Neural crest cell (in vitro differentiated cells): ENCODE results near the gene BMP8A. TPM values are rescaled to one million over a fixed set of nuclear protein-coding genes. Genes with fewer than 3 reads are reported as not detected.
"Not testable (repeated sequence)": the region's sequence is repeated elsewhere in the genome, so short reads cannot be mapped to it uniquely, and the experiment has no call there.

Source experiments
- DNase-seq: peaks from one replicate; pipeline ENCODE4 v3.0.0; 2021; ENCODE audit warnings: low read depth, mixed read lengths, low spot score
- H3K27ac Mint-ChIP-seq: one replicate; pipeline ENCODE4 v1.8.0; 2021; ENCODE audit warnings: mild to moderate bottlenecking, mixed read lengths; ENCODE audit not compliant: unreplicated experiment
- H3K27me3 Mint-ChIP-seq: 2 replicates; pipeline ENCODE4 v1.8.0; 2021; ENCODE audit warnings: low read depth, mild to moderate bottlenecking, mixed read lengths
- H3K36me3 Mint-ChIP-seq: 2 replicates; pipeline ENCODE4 v1.8.0; 2021; ENCODE audit warnings: low read depth, mild to moderate bottlenecking, mixed read lengths
- H3K4me1 Mint-ChIP-seq: 2 replicates; pipeline ENCODE4 v1.8.0; 2021; ENCODE audit warnings: mixed read lengths
- H3K4me3 Mint-ChIP-seq: one replicate; pipeline ENCODE4 v1.8.0; 2021; ENCODE audit warnings: mild to moderate bottlenecking, mixed read lengths
- H3K9me3 Mint-ChIP-seq: 2 replicates; pipeline ENCODE4 v1.8.0; 2021; ENCODE audit warnings: mixed read lengths
- total RNA-seq: library from RNA; stranded (reverse); gene quantifications from 2 replicates; pipeline ENCODE4 v1.2.1, GENCODE V29; 2021
- TF ChIP-seq, protein P1 (sequence below): fragments of 200-600 bp; sonication (generic); conservative IDR thresholded peaks from 2 replicates; pipeline ENCODE4 v1.5.0; 2021; ENCODE audit warnings: antibody characterized with exemption, mild to moderate bottlenecking

BMP8A gene
- total RNA-seq, 1 donor from 2014 or later: 0.19 TPM

DNA sequence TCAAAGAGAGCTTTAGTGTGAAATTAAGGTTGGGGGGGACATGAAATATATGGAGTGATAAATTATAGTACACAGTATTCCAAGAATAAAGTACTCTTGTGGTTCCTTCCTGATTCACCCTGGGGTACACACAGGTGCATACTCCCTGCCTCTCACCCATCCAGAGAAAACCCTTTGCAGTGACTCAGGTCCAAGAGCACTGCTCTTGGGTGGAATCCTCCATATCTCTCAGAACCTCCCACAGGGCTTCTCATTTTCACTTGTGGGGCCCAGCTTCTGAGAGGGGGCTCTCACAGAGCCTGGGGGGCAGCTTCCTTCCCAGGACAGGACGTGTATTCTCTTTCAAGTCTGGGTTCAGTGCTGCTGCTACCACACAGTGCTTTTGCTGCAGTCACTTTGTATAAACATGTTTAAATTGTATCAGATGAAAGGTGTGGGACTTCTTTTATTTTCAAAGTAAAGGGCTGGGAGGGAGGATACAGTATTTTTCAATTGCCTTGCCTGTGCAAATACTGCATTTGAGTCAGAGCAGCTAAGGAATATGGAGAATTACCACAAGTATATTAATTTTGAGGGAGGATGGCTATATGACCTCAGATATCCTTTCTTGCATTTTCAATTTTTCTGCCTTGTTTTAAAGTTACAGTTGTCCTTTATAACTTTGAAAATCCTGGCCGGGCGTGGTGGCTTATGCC is 24.9 kb upstream of the BMP8A start:
- no peak overlapping the region for H3K27ac Mint-ChIP-seq
- H3K27me3 Mint-ChIP-seq: no peaks in the 10 kb centered on the region
- H3K9me3 Mint-ChIP-seq: no peaks in the 10 kb centered on the region
- TF ChIP-seq, protein P1, sequence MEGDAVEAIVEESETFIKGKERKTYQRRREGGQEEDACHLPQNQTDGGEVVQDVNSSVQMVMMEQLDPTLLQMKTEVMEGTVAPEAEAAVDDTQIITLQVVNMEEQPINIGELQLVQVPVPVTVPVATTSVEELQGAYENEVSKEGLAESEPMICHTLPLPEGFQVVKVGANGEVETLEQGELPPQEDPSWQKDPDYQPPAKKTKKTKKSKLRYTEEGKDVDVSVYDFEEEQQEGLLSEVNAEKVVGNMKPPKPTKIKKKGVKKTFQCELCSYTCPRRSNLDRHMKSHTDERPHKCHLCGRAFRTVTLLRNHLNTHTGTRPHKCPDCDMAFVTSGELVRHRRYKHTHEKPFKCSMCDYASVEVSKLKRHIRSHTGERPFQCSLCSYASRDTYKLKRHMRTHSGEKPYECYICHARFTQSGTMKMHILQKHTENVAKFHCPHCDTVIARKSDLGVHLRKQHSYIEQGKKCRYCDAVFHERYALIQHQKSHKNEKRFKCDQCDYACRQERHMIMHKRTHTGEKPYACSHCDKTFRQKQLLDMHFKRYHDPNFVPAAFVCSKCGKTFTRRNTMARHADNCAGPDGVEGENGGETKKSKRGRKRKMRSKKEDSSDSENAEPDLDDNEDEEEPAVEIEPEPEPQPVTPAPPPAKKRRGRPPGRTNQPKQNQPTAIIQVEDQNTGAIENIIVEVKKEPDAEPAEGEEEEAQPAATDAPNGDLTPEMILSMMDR: no peak
- H3K4me1 Mint-ChIP-seq: no peaks in the 10 kb centered on the region
- H3K4me3 Mint-ChIP-seq: no peak overlapping the region
- no peak for DNase-seq
- peaks cover 16% of the 10 kb centered on the region for H3K36me3 Mint-ChIP-seq

- H3K9me3 Mint-ChIP-seq, DNase-seq, H3K27ac Mint-ChIP-seq, H3K4me3 Mint-ChIP-seq, H3K27me3 Mint-ChIP-seq, H3K4me1 Mint-ChIP-seq: not testable (repeated sequence)
- H3K36me3 Mint-ChIP-seq: peaks cover 14% of the 10 kb centered on the region
These were observed 24.2 kb upstream of the BMP8A start for GRCh38 chr1:39467108-39467720.

DNA sequence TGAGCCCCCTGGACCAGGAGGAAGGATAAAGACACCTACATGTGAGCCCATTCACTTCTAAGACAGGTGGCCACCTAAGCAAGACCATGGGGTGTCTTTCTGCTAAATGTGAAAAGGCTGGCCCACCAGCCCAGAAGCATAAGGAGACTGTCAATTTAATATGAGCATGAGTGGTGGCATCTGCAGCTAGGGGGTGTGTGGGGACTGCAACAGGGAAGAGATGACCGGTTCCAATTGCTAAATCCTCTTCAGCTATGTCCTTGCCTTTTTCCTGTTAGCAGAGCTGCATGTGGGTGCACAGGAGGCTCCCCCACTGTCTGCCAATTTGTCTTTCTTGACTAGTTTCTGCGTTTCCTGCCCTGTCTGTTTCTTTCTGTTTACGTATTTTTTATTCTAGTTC is 22.3 kb upstream of the BMP8A start:
- Mint-ChIP-seq H3K4me3 (no peak overlapping the region), H3K4me1 (no peaks in the 10 kb centered on the region), H3K27ac (no peak overlapping the region), H3K36me3 (peaks cover 9% of the 10 kb centered on the region), H3K9me3 (no peaks in the 10 kb centered on the region), H3K27me3 (no peaks in the 10 kb centered on the region)
- TF ChIP-seq, protein P1: no peak
- DNase-seq: no peak

- no peak overlapping the region for H3K27ac Mint-ChIP-seq
- no peaks in the 10 kb centered on the region for H3K4me1 Mint-ChIP-seq
- no peak for DNase-seq
- H3K27me3 Mint-ChIP-seq: no peaks in the 10 kb centered on the region
- no peaks in the 10 kb centered on the region for H3K9me3 Mint-ChIP-seq
- no peak overlapping the region for H3K4me3 Mint-ChIP-seq
- TF ChIP-seq, protein P1: no peak
- H3K36me3 Mint-ChIP-seq: peaks cover 13% of the 10 kb centered on the region
These were observed 21.4 kb upstream of the BMP8A start for GRCh38 chr1:39470040-39470439.

- Mint-ChIP-seq H3K4me1 (no peaks in the 10 kb centered on the region), H3K36me3 (peaks cover 19% of the 10 kb centered on the region), H3K9me3 (no peaks in the 10 kb centered on the region), H3K27ac (no peak overlapping the region), H3K4me3 (no peak overlapping the region), H3K27me3 (no peaks in the 10 kb centered on the region)
- TF ChIP-seq, protein P1: no peak
- no peak for DNase-seq
These were observed 18.6 kb upstream of the BMP8A start for GRCh38 chr1:39472826-39473225.

GRCh38 chr1:39473324-39473723 is 18.1 kb upstream of the BMP8A start:
- H3K4me1 Mint-ChIP-seq: no peaks in the 10 kb centered on the region
- H3K27me3 Mint-ChIP-seq: no peaks in the 10 kb centered on the region
- DNase-seq: no peak
- H3K4me3 Mint-ChIP-seq: no peak overlapping the region
- H3K36me3 Mint-ChIP-seq: peaks cover 19% of the 10 kb centered on the region
- no peaks in the 10 kb centered on the region for H3K9me3 Mint-ChIP-seq
- TF ChIP-seq, protein P1: no peak
- no peak overlapping the region for H3K27ac Mint-ChIP-seq
